NT2/D1 (cell line): ENCODE measurements around the gene NRXN3.

Experiments used
- DNase-seq: peaks from one replicate; pipeline ENCODE4 v3.0.0-alpha.2; 2011; ENCODE audit warnings: low read depth, low spot score
- H3K27me3 ChIP-seq: 2 replicates; pipeline ENCODE4 v1.6.0; 2011; ENCODE audit warnings: mild to moderate bottlenecking; ENCODE audit not compliant: insufficient read length, insufficient read depth
- H3K36me3 ChIP-seq: 2 replicates; pipeline ENCODE4 v1.6.1; 2011; ENCODE audit warnings: mild to moderate bottlenecking, low read length, mixed read lengths; ENCODE audit not compliant: insufficient read depth, insufficient read length
- H3K4me1 ChIP-seq: 2 replicates; pipeline ENCODE4 v1.5.1; 2011; ENCODE audit not compliant: insufficient read depth, insufficient read length
- H3K4me3 ChIP-seq: 2 replicates; pipeline ENCODE4 v1.5.1; 2011; ENCODE audit warnings: low read depth; ENCODE audit not compliant: insufficient read length
- H3K9ac ChIP-seq: 2 replicates; pipeline ENCODE4 v1.6.0; 2011; ENCODE audit warnings: low read depth; ENCODE audit not compliant: insufficient read length
- H3K9me3 ChIP-seq: 2 replicates; pipeline ENCODE4 v1.5.1; 2011; ENCODE audit warnings: mild to moderate bottlenecking, low read length; ENCODE audit not compliant: insufficient read depth
- SUZ12 ChIP-seq: IDR thresholded peaks from 2 replicates; pipeline ENCODE4 v1.6.1; 2011; ENCODE audit not compliant: insufficient read length, insufficient read depth; ENCODE audit errors: extremely low read depth
- YY1 ChIP-seq: IDR thresholded peaks from 2 replicates; pipeline ENCODE4 v1.6.1; 2011; ENCODE audit not compliant: insufficient read length, insufficient read depth
- ZNF274 ChIP-seq: IDR thresholded peaks from 2 replicates; pipeline ENCODE4 v1.6.1; 2011; ENCODE audit warnings: mild to moderate bottlenecking, low read depth, low read length

The NRXN3 gene

GRCh38 chr14:78356391-78356790, 186.2 kb downstream of the NRXN3 start:
- Histone ChIP-seq H3K4me3 (no peak overlapping the region), H3K9ac (no peak overlapping the region), H3K4me1 (no peaks in the 10 kb centered on the region), H3K36me3 (no peaks in the 10 kb centered on the region), H3K27me3 (no peaks in the 10 kb centered on the region), H3K9me3 (no peaks in the 10 kb centered on the region)
- DNase-seq = no peak
- TF ChIP-seq ZNF274 = no peak
- TF ChIP-seq SUZ12 = no peak
- no peak for TF ChIP-seq YY1

- no peaks in the 10 kb centered on the region for H3K4me1 ChIP-seq
- H3K27me3 ChIP-seq = no peaks in the 10 kb centered on the region
- no peaks in the 10 kb centered on the region for H3K36me3 ChIP-seq
- H3K9me3 ChIP-seq = no peaks in the 10 kb centered on the region
- H3K4me3 ChIP-seq = no peak overlapping the region
- H3K9ac ChIP-seq = no peak overlapping the region
- TF ChIP-seq ZNF274 = no peak
- no peak for TF ChIP-seq YY1
- no peak for TF ChIP-seq SUZ12
- no peak for DNase-seq
Measured at GRCh38 chr14:78358591-78358990, 188.4 kb downstream of the NRXN3 start.

GRCh38 chr14:78359581-78359980, 189.4 kb downstream of the NRXN3 start:
- H3K36me3 ChIP-seq = no peaks in the 10 kb centered on the region
- no peak overlapping the region for H3K4me3 ChIP-seq
- H3K27me3 ChIP-seq = no peaks in the 10 kb centered on the region
- no peaks in the 10 kb centered on the region for H3K9me3 ChIP-seq
- TF ChIP-seq SUZ12 (no peak), YY1 (no peak), ZNF274 (no peak)
- DNase-seq = no peak
- H3K9ac ChIP-seq = no peak overlapping the region
- H3K4me1 ChIP-seq = no peaks in the 10 kb centered on the region

GRCh38 chr14:78363008-78363407, 192.8 kb downstream of the NRXN3 start:
- no peaks in the 10 kb centered on the region for H3K27me3 ChIP-seq
- no peak overlapping the region for H3K9ac ChIP-seq
- no peak for DNase-seq
- H3K36me3 ChIP-seq = no peaks in the 10 kb centered on the region
- peaks cover 6% of the 10 kb centered on the region; the same call in 1 of the 2 replicates for H3K9me3 ChIP-seq
- H3K4me1 ChIP-seq = no peaks in the 10 kb centered on the region
- TF ChIP-seq YY1 (no peak), ZNF274 (no peak), SUZ12 (no peak)
- no peak overlapping the region for H3K4me3 ChIP-seq

- TF ChIP-seq ZNF274 = no peak
- TF ChIP-seq SUZ12 = no peak
- no peak for TF ChIP-seq YY1
- H3K9me3 ChIP-seq = peaks cover 6% of the 10 kb centered on the region; the same call in 1 of the 2 replicates
- no peaks in the 10 kb centered on the region for H3K4me1 ChIP-seq
- H3K9ac ChIP-seq = no peak overlapping the region
- no peaks in the 10 kb centered on the region for H3K27me3 ChIP-seq
- H3K4me3 ChIP-seq = no peak overlapping the region
- DNase-seq = no peak
- no peaks in the 10 kb centered on the region for H3K36me3 ChIP-seq
Measured at GRCh38 chr14:78367355-78367754, 197.2 kb downstream of the NRXN3 start.

GRCh38 chr14:78383060-78383459, 212.9 kb downstream of the NRXN3 start:
- H3K4me1 ChIP-seq = no peaks in the 10 kb centered on the region
- TF ChIP-seq SUZ12 = no peak
- TF ChIP-seq YY1 = no peak
- TF ChIP-seq ZNF274 = no peak
- DNase-seq = no peak
- no peaks in the 10 kb centered on the region for H3K36me3 ChIP-seq
- H3K4me3 ChIP-seq = no peak overlapping the region
- H3K9me3 ChIP-seq = no peaks in the 10 kb centered on the region
- no peak overlapping the region for H3K9ac ChIP-seq
- no peaks in the 10 kb centered on the region for H3K27me3 ChIP-seq

- Histone ChIP-seq H3K9ac (no peak overlapping the region), H3K4me1 (no peaks in the 10 kb centered on the region), H3K27me3 (no peaks in the 10 kb centered on the region), H3K36me3 (no peaks in the 10 kb centered on the region), H3K4me3 (no peak overlapping the region), H3K9me3 (no peaks in the 10 kb centered on the region)
- TF ChIP-seq YY1 (no peak), SUZ12 (no peak), ZNF274 (no peak)
- DNase-seq = no peak
Measured at GRCh38 chr14:78398216-78398615, 228.0 kb downstream of the NRXN3 start.
